HEK293T (cell line): ENCODE results near the gene CS.

Experiments
- CTBP1 ChIP-seq: fragments of 450-650 bp; IDR thresholded peaks from 2 replicates; pipeline ENCODE4 v1.6.1; 2016; ENCODE audit warnings: borderline replicate concordance
- ELF4 ChIP-seq: fragments of 450-650 bp; IDR thresholded peaks from 2 replicates; pipeline ENCODE4 v1.6.1; 2017; ENCODE audit warnings: antibody characterized with exemption
- FOXK2 ChIP-seq: fragments of 450-650 bp; IDR thresholded peaks from 2 replicates; pipeline ENCODE4 v1.6.1; 2016; ENCODE audit warnings: mild to moderate bottlenecking
- FOXM1 ChIP-seq: fragments of 450-650 bp; IDR thresholded peaks from 2 replicates; pipeline ENCODE4 v1.6.1; 2017; ENCODE audit warnings: mild to moderate bottlenecking, borderline replicate concordance
- SP1 ChIP-seq: fragments of 450-650 bp; IDR thresholded peaks from 2 replicates; pipeline ENCODE4 v1.6.1; 2017
- TARDBP ChIP-seq: fragments of 450-650 bp; IDR thresholded peaks from 2 replicates; pipeline ENCODE4 v1.6.1; 2016

GRCh38 chr12:56337753-56338251 lies 37.7 kb upstream of the CS start:
- no peak for TF ChIP-seq FOXM1
- no peak for TF ChIP-seq FOXK2
- no peak for TF ChIP-seq SP1
- TF ChIP-seq TARDBP: no peak
- no peak for TF ChIP-seq CTBP1
- TF ChIP-seq ELF4: no peak
